Gastrocnemius medialis (tissue), 4 donors: ENCODE data around the gene OR10A3.

Experiments used
- CTCF ChIP-seq, 5 experiments: fragments of 450-650 bp in 3 of 5; fragments of 200-600 bp in 2 of 5; sonication (generic) in 2 of 5; IDR thresholded peaks in 4 of 5; conservative IDR thresholded peaks in 1 of 5; 1 replicate in 4 of 5; 2 replicates in 1 of 5; pipeline ENCODE4 v1.5.1; 2016 to 2019; ENCODE audit warnings: antibody characterized with exemption in 5 of 5, mild to moderate bottlenecking in 3 of 5, moderate library complexity in 3 of 5
- POLR2A ChIP-seq, 2 donors: fragments of 450-650 bp; IDR thresholded peaks; one replicate each; pipeline ENCODE4 v1.6.1; 2017; ENCODE audit warnings: antibody characterized with exemption in 2 of 2, mild to moderate bottlenecking in 2 of 2, moderate library complexity in 2 of 2

GRCh38 chr11:7901319-7901854, 40.1 kb downstream of the OR10A3 start:
- TF ChIP-seq POLR2A (IDR thresholded peaks at IDR 0.05) (no peak), CTCF (IDR thresholded peaks at IDR 0.05 in 4 of 5, conservative IDR thresholded peaks at IDR 0.05 in 1 of 5) (no peak)
